Measurements from ENCODE around the gene EPHA8.

EPHA8 gene

DNA sequence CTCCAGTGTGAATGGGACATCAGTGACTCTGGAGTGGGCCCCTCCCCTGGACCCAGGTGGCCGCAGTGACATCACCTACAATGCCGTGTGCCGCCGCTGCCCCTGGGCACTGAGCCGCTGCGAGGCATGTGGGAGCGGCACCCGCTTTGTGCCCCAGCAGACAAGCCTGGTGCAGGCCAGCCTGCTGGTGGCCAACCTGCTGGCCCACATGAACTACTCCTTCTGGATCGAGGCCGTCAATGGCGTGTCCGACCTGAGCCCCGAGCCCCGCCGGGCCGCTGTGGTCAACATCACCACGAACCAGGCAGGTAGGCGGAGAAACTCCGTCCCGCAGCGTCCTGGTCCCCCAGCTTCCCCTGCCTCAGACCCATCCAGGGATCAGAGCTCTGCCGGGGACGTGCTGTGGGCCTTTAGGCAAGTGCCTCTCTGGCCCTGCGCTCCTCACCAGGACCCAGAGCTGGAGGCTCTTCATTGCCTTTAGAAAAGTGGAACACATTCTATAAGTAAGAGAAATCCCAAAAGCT, 25.7 kb downstream of the EPHA8 start:
- DNase-seq (ENCODE audit: low read depth in 2 of 2, low spot score in 1 of 2): no peak

DNA sequence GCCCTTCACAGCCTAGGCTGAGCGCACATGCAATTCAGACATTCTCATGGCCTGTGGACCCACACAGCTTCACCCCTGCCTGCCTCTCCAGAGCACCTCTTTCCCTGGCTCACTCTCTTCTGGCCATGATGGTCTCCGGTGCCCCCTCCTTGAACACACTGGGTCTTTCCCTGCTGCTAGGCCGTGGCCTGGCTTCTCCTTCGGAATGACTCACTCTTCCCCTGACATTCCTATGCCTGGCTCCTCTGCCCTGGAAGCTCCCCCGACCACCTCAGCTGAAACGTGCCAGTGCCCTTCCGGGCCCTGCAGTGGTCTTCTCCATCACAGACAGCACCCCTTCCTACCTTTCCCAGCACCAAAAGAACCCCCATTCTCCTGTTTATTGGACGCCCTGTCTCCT, 28.3 kb downstream of the EPHA8 start:
- no peak for DNase-seq (ENCODE audit: low read depth in 2 of 2, low spot score in 1 of 2)

GRCh38 chr1:22592051-22592450, 28.8 kb downstream of the EPHA8 start:
- no peak for DNase-seq (ENCODE audit: low read depth in 2 of 2, low spot score in 1 of 2)

DNA sequence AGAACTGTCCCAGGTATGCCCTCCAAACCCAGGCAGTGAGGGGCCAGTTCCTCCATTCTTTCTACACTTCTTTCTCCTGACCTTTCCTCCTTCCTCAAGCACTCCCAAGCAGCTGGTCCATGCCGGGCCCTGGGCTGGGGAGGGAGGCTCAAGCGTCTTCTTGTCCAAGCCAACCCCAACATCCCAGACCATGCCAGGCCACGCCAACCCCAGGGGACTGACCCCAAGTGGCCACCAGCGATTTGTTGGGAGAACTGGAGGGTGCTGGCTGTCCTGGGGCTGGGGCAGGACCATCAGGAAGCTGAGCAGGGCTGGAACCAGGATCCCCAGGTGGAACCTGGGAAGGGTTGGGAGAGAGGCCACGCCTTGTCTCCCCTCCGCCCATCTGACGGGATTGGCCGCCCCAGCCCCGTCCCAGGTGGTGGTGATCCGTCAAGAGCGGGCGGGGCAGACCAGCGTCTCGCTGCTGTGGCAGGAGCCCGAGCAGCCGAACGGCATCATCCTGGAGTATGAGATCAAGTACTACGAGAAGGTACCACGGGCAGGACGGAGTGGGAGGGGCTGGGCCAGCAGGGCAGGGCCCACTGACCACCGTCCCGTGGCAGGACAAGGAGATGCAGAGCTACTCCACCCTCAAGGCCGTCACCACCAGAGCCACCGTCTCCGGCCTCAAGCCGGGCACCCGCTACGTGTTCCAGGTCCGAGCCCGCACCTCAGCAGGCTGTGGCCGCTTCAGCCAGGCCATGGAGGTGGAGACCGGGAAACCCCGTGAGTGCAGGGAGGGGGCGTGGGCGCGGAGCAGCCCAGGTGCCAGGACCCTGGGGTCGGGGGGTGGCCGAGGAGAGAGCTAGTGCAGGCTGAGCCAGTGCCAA, 29.9 kb downstream of the EPHA8 start:
- DNase-seq (ENCODE audit: low read depth in 2 of 2, low spot score in 1 of 2): no peak

DNA sequence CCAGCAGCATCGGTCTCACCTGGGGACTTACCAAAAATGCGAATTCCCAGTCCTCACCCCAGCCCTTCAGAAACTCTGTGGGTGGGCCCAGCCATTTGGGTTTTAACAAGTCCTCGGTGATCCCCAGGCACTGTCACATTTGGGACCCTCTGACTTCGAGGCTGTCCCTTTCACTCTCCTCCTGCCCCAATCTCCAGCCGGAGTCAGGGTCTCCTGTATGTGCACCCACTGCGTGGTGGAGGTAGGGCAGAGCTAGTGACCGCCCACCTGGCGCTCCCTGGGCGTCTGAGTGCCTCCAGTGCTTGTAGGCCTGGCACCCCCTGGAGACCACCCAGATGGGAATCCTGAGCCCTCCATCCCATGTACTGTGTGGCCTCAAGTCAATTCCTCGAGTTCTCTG, 31.1 kb downstream of the EPHA8 start:
- no peak for DNase-seq (ENCODE audit: low read depth in 2 of 2, low spot score in 1 of 2)

DNA sequence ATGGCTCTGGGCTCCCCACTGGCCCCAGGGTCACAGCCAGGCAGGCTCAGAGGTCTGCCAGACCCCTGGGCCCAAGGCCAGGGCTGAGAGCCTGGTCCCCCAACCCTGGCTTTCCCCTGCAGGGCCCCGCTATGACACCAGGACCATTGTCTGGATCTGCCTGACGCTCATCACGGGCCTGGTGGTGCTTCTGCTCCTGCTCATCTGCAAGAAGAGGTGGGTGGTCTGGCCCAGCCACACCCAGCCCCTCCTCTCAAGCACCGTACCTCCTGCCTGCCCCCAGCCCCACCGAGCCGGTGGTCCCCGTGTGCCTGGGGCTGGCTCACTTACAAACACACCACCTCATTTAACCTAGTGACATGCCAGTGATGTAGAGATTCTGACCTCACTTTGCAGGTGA, 31.8 kb downstream of the EPHA8 start:
- no peak for DNase-seq (ENCODE audit: low read depth in 2 of 2, low spot score in 1 of 2)

GRCh38 chr1:22597301-22597965, 34.1 kb downstream of the EPHA8 start:
- no peak for DNase-seq (ENCODE audit: low read depth in 2 of 2, low spot score in 1 of 2)

- no peak for DNase-seq (ENCODE audit: low read depth in 2 of 2, low spot score in 1 of 2)
These were observed 34.7 kb downstream of the EPHA8 start for GRCh38 chr1:22597996-22598395.

GRCh38 chr1:22598736-22599135, 35.4 kb downstream of the EPHA8 start:
- DNase-seq (ENCODE audit: low read depth in 2 of 2, low spot score in 1 of 2): no peak

DNA sequence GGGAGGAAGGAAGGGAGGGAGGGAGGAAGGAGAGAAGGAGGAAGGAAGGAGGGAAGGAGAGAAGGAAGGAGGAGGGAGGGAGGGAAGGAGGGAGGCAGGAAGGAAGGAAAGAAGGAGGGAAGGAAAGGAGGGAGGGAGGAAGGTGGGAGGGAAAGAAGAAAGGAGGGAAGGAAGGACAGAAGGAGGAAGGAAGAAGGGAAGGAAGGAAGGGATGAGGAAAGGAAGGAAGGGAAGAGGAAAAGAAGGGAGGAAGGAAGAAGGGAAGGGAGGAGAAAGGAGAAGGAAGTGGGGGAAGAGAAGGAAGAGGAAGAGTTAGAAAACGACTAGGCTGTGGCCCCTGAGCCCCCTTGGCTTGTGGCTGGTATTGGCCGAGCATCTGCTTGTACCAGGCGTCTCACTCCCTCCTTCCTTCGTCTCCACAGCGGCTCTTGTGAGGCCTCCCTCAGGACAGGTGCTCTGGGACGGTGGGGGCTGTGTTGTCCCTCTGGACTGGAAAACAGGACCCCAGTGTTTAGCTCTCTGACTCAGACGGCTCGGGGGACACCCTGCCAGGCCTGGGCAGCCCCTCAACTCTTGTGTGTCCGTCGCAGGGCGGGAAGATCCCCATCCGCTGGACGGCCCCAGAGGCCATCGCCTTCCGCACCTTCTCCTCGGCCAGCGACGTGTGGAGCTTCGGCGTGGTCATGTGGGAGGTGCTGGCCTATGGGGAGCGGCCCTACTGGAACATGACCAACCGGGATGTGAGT, 37.0 kb downstream of the EPHA8 start:
- no peak for DNase-seq (ENCODE audit: low read depth in 2 of 2, low spot score in 1 of 2)

- no peak for DNase-seq (ENCODE audit: low read depth in 2 of 2, low spot score in 1 of 2)
These were observed 37.7 kb downstream of the EPHA8 start for GRCh38 chr1:22600817-22601605.

DNA sequence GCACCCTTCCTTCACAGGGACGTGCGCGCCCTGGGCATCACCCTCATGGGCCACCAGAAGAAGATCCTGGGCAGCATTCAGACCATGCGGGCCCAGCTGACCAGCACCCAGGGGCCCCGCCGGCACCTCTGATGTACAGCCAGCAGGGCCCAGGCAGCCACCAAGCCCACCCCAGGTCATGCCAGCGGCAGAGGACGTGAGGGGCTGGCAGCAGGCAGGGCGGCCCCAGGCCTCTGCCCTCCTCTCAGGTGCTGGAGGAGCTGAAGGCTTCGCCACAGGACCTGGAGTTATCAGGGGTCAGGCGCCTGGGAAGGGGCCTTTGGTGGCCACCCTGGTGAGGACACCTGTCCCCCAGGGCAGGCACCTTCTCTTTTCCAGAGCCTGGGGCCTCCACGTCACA, 38.3 kb downstream of the EPHA8 start:
- no peak for DNase-seq (ENCODE audit: low read depth in 2 of 2, low spot score in 1 of 2)

DNA sequence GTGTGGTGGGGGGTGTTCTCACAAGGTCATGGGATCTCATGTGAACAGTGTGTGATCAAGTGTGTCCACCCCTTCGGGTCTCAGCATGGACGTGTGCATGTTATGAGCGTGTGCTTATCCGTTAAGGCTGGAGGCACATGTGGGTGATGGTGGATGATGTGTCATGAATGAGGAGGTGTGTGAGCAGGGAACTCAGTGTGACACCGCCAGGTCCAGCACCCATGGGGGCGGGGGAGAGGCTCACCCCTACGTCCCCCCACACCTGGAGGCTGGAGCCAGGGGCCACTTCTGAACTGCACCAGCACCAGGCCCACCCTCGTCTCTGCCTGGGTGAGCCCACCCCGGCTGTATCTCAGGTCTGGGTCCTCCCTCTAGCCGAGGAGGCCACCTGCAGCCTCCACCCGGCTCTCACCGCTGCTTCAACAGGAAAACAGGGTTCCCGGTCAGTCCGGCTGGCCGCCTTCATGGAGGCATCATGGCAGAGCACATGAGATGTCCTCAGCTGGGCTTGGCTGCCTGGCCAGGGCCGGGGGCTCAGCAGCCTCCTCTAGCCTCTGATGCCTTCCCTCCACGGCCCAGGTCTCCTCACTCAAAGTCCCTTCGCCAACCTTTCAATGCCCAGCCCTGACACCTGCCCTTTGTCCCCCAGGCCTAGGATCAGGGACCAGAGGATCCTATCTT, 38.9 kb downstream of the EPHA8 start:
- no peak for DNase-seq (ENCODE audit: low read depth in 2 of 2, low spot score in 1 of 2)

DNA sequence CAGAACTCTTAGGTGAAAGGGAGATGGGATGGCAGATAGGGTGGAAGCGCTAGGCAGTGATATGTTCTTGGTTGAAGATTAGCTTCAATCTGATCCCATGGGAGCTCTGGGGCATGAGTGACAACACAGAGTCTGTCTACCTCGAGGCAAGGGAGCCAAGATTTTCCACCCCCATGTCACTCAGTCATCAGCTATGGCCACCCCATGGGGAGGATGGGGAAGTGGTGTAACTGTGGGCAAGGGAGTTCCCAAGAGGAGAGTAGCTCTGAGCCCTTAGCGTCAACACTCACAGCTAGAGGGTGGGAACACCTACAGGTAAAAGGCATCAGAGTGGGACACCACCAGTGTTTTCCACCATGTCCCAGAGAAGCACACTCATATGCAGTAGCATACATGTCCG, 42.9 kb downstream of the EPHA8 start:
- DNase-seq (ENCODE audit: low read depth in 2 of 2, low spot score in 1 of 2): no peak

- no peak for DNase-seq (ENCODE audit: low read depth in 2 of 2, low spot score in 1 of 2)
These were observed 43.9 kb downstream of the EPHA8 start for GRCh38 chr1:22607154-22607553.

DNA sequence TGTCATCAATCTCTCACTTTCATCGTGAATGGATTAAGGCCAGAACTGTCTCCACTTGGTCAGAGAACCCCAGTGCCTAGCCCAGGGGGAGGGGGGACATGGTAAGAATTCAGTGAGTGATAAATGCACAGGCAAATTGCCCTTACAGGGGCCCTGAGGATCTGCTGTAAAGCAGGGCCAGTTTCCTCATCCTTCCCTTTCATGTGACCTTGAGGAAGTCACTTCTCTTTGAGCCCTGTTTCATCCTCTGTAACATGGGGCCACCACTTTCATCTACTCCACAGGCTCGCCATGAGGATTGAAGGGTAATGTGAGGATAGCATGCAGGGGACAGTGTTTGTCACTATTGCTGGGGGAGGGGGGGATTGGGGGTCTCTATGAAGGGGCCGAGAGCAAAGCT, 45.1 kb downstream of the EPHA8 start:
- DNase-seq (ENCODE audit: low read depth in 2 of 2, low spot score in 1 of 2): no peak

DNA sequence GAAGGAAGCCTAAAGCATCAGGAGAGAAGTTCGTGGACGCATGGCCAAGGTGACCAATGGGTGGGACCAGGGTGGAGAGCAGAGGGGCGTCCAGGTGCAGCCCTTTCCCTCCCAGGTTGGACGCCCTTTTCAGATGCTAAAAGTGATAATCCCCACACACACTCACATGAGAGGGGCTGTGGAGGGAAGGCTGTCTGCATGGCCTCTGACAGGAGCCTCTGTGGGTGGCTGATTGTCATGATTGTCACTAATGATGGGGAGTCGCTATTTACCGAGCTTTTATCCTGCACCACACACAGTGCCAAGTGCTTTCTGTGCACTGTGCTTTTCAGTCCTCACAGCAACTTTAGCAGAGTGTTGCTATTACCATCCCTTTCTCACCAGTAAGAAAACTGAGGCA, 46.0 kb downstream of the EPHA8 start:
- DNase-seq (ENCODE audit: low read depth in 2 of 2, low spot score in 1 of 2): no peak

- no peak for DNase-seq (ENCODE audit: low read depth in 2 of 2, low spot score in 1 of 2)
These were observed 48.2 kb downstream of the EPHA8 start for GRCh38 chr1:22611530-22611947.

DNA sequence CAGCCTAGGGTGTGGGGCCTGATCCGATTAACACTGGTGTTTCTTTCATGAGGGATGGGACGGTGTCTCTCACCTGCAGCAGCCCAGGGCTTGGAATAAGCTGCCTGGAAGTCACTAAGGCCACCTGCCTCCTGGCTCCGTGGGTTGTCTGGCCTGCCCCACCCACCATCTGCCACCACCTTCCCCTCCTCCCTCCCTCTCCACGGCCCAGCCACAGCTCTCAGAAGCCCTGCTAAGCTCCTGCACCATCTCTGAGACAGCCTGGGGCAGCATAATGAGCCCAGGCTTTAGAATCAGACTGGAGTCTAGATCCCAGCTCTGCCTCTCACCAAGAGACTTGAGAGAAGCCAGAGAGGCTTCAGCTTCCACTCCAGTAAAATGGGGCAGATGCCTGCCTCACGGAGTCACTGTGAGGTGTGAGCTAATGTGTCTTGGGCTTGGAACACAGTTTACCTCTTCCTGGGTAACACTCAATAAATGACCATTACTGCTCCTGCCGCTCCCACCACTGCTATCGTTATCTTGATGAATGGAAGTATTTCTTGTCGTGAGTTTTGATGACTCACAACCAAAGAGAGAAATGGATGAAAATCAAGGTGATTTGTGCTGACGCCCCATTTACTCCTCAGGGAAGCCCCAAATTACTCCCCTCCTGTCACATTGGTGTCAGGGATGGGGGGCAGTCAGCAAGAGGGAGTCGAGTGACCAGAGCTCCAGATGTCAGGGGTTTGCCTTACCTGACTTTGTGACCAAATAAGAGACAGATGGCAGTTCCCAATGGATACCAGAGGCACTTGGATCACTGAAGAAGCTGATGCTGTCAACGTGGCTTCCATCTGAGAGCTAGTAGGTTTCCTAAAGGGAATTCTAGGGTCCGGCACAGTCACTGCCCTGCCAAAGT, 49.6 kb downstream of the EPHA8 start:
- no peak for DNase-seq (ENCODE audit: low read depth in 2 of 2, low spot score in 1 of 2)
